NCI-H345 treated with DMSO at 0.1 percent for 48 hours (cell line): ENCODE results near the gene CREG2.

Source experiments
- DNase-seq: peaks from one replicate; lab custom pipeline; 2025; ENCODE audit not compliant: unreplicated experiment; lab: John Stamatoyannopoulos, UW

Gene CREG2

GRCh38 chr2:101387151-101387834, at the start of gene CREG2:
CREG2 (minus strand) TSS chr2:101387503; CDS start chr2:101387457, 46 bp downstream.
- peak; percentile 35 for DNase-seq

GRCh38 chr2:101435001-101435862, 47.9 kb upstream of the CREG2 start:
- DNase-seq: no peak

- no peak for DNase-seq
These were observed 46.2 kb upstream of the CREG2 start for GRCh38 chr2:101433465-101433864.

- no peak for DNase-seq
These were observed 45.3 kb upstream of the CREG2 start for GRCh38 chr2:101432411-101433181.

GRCh38 chr2:101431486-101431885, 44.2 kb upstream of the CREG2 start:
- no peak for DNase-seq

- DNase-seq: no peak
These were observed 42.9 kb upstream of the CREG2 start for GRCh38 chr2:101430156-101430555.

- no peak for DNase-seq
These were observed 42.1 kb upstream of the CREG2 start for GRCh38 chr2:101429453-101429852.

GRCh38 chr2:101428422-101429176, 41.3 kb upstream of the CREG2 start:
- DNase-seq: no peak

- no peak for DNase-seq
These were observed 40.4 kb upstream of the CREG2 start for GRCh38 chr2:101427743-101428142.

- DNase-seq: no peak
These were observed 39.9 kb upstream of the CREG2 start for GRCh38 chr2:101427240-101427639.

- no peak for DNase-seq
These were observed 39.5 kb upstream of the CREG2 start for GRCh38 chr2:101426822-101427221.

- no peak for DNase-seq
These were observed 33.3 kb upstream of the CREG2 start for GRCh38 chr2:101420623-101421022.

- peak; percentile 14 for DNase-seq
These were observed 31.9 kb upstream of the CREG2 start for GRCh38 chr2:101419096-101419663.

GRCh38 chr2:101418460-101419095, 31.3 kb upstream of the CREG2 start:
- no peak for DNase-seq

- DNase-seq: no peak
These were observed 29.3 kb upstream of the CREG2 start for GRCh38 chr2:101416609-101417008.

- no peak for DNase-seq
These were observed 28.6 kb upstream of the CREG2 start for GRCh38 chr2:101415884-101416283.

GRCh38 chr2:101415220-101415619, 27.9 kb upstream of the CREG2 start:
- DNase-seq: no peak

- no peak for DNase-seq
These were observed 24.9 kb upstream of the CREG2 start for GRCh38 chr2:101412092-101412694.

GRCh38 chr2:101410746-101411145, 23.4 kb upstream of the CREG2 start:
- DNase-seq: no peak

GRCh38 chr2:101410114-101410513, 22.8 kb upstream of the CREG2 start:
- no peak for DNase-seq
